Endothelial cell of umbilical vein (primary cell): ENCODE measurements around the gene TSPAN15.

Experiments
- EZH2 ChIP-seq: IDR thresholded peaks from 2 replicates; pipeline ENCODE4 v1.6.1; 2012; ENCODE audit warnings: borderline replicate concordance, low read depth, mild to moderate bottlenecking, moderate library complexity, low read length, inconsistent platforms; ENCODE audit not compliant: severe bottlenecking
- GATA2 ChIP-seq: IDR thresholded peaks from 2 replicates; pipeline ENCODE4 v1.7.0; 2011; ENCODE audit warnings: low read depth, mild to moderate bottlenecking, moderate library complexity, mixed read lengths, low read length; ENCODE audit not compliant: insufficient read length, insufficient read depth
- JUN ChIP-seq: IDR thresholded peaks from 2 replicates; pipeline ENCODE4 v1.6.1; 2011; ENCODE audit warnings: borderline replicate concordance, low read depth; ENCODE audit not compliant: insufficient read length, insufficient read depth
- MYC ChIP-seq: IDR thresholded peaks from one replicate; pipeline ENCODE4 v1.6.1; 2011; ENCODE audit warnings: mild to moderate bottlenecking, low read depth, low read length
- POLR2A ChIP-seq: IDR thresholded peaks from 2 replicates; pipeline ENCODE4 v1.6.1; 2012; ENCODE audit warnings: low read depth, mild to moderate bottlenecking, control low read depth, low read length
- POLR2AphosphoS5 ChIP-seq: IDR thresholded peaks from 2 replicates; pipeline ENCODE4 v1.6.1; 2012; ENCODE audit warnings: low read depth, mild to moderate bottlenecking, control low read depth, low read length, moderate library complexity; ENCODE audit not compliant: insufficient read depth
- TF ChIP-seq, protein P1 (sequence below), 2 donors: IDR thresholded peaks; 1 replicate in 1 of 2; 2 replicates in 1 of 2; pipeline ENCODE4 v1.5.1; 2011; ENCODE audit warnings: low read length in 2 of 2, mild to moderate bottlenecking in 2 of 2, moderate library complexity in 2 of 2, control low read depth in 1 of 2, inconsistent platforms in 1 of 2, low read depth in 1 of 2; ENCODE audit not compliant: insufficient read depth in 1 of 2; ENCODE audit errors: extremely low read depth in 1 of 2
- TF ChIP-seq, protein P2 (sequence below): IDR thresholded peaks from 2 replicates; pipeline ENCODE4 v1.6.1; 2011; ENCODE audit not compliant: insufficient read depth, insufficient read length

DNA sequence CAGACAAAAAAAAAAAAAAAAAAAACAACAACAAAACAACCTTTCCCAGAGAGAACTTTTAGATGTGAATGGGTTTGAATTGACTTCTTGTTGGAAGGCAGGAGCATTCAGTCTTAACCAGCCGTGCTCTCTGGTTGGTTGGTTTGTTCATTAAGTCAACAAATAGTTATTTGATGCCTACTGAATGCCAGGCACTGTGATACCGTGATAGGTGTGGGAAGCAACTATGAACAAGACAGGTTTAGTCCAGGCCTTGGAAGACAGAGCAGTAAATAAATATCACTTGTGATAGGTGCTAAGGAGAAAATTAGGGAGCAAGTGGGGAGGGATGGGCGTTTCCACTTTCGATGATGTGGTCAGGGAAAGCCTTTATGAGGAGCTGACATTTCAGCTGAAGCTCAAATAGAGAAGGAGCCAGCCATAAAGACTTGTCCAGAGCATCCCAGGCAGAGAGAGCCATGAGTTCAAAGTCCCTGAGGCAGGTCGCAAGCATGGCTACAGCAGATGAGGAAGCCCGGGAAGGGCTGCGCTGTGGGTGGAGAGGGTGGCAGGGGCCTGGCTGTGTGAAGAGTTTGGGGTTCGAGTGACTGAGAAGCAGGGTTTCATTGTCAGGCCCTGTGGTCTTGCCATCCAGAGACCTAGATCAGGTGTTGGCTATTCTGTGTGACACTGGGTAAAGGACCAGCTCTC is 8.0 kb downstream of the TSPAN15 start:
- TF ChIP-seq POLR2AphosphoS5 (no peak), JUN (no peak), MYC (no peak), GATA2 (no peak), POLR2A (no peak), EZH2 (no peak)
- TF ChIP-seq, protein P1, sequence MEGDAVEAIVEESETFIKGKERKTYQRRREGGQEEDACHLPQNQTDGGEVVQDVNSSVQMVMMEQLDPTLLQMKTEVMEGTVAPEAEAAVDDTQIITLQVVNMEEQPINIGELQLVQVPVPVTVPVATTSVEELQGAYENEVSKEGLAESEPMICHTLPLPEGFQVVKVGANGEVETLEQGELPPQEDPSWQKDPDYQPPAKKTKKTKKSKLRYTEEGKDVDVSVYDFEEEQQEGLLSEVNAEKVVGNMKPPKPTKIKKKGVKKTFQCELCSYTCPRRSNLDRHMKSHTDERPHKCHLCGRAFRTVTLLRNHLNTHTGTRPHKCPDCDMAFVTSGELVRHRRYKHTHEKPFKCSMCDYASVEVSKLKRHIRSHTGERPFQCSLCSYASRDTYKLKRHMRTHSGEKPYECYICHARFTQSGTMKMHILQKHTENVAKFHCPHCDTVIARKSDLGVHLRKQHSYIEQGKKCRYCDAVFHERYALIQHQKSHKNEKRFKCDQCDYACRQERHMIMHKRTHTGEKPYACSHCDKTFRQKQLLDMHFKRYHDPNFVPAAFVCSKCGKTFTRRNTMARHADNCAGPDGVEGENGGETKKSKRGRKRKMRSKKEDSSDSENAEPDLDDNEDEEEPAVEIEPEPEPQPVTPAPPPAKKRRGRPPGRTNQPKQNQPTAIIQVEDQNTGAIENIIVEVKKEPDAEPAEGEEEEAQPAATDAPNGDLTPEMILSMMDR (IDR thresholded peaks at IDR 0.05; ENCODE audit: extremely low read depth in 1 of 2, insufficient read depth in 1 of 2, low read depth in 1 of 2, low read length in 2 of 2): no peak
- TF ChIP-seq, protein P2, sequence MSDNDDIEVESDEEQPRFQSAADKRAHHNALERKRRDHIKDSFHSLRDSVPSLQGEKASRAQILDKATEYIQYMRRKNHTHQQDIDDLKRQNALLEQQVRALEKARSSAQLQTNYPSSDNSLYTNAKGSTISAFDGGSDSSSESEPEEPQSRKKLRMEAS: no peak
